K562 (cell line): ENCODE measurements around the gene FZD1. TPM values are rescaled to one million over a fixed set of nuclear protein-coding genes. Genes with fewer than 3 reads are reported as not detected.
A peak's percentile ranks its signal among the peaks of the same experiment; 100 is the strongest.

Experiments used
- BDP1 ChIP-seq: IDR thresholded peaks from 3 replicates; pipeline ENCODE4 v1.6.1; 2011; ENCODE audit not compliant: insufficient read length, insufficient read depth
- CREBBP ChIP-seq: IDR thresholded peaks from one replicate; pipeline ENCODE4 v1.6.1; 2012; ENCODE audit warnings: low read depth, mild to moderate bottlenecking, control low read depth, inconsistent platforms, low read length
- ESRRA ChIP-seq: fragments of 450-650 bp; IDR thresholded peaks from 2 replicates; pipeline ENCODE4 v1.6.1; 2014; ENCODE audit warnings: low read depth, mild to moderate bottlenecking, moderate library complexity, borderline replicate concordance
- FOXP1 ChIP-seq: sonication (generic); formaldehyde crosslinking; IDR thresholded peaks from 2 replicates; pipeline ENCODE4 v1.8.0; 2022; ENCODE audit warnings: mild to moderate bottlenecking, missing genetic modification reagents
- GTF2F1 ChIP-seq: IDR thresholded peaks from 2 replicates; pipeline ENCODE4 v1.6.1; 2011; ENCODE audit warnings: low read depth, low read length, improper control_type of control experiment
- ILK ChIP-seq: fragments of 450-650 bp; IDR thresholded peaks from 2 replicates; pipeline ENCODE4 v1.6.1; 2016; ENCODE audit warnings: missing genetic modification characterization, low read depth, mild to moderate bottlenecking, missing compliant biosample characterization, moderate library complexity, borderline replicate concordance
- KDM4B ChIP-seq, 2 experiments: fragments of 450-650 bp in 1 of 2; sonication (generic) in 1 of 2; IDR thresholded peaks; 2 replicates each; pipeline ENCODE4 v1.6.1; 2016 to 2017; ENCODE audit warnings: borderline replicate concordance in 2 of 2, antibody characterized with exemption in 1 of 2, low read depth in 1 of 2, mild to moderate bottlenecking in 1 of 2
- MTA2 ChIP-seq: fragments of 450-650 bp; IDR thresholded peaks from 2 replicates; pipeline ENCODE4 v1.6.1; 2016; ENCODE audit warnings: low read depth
- NCOA2 ChIP-seq, 2 experiments: fragments of 450-650 bp; IDR thresholded peaks; 2 replicates each; pipeline ENCODE4 v1.6.1; 2018; ENCODE audit warnings: mild to moderate bottlenecking in 2 of 2, moderate library complexity in 1 of 2; ENCODE audit not compliant: partially characterized antibody in 2 of 2
- RNF2 ChIP-seq: sonication (generic); IDR thresholded peaks from 2 replicates; pipeline ENCODE4 v1.6.1; 2016
- SRF ChIP-seq, 2 experiments: fragments of 250-450, 450-650 bp in 1 of 2; sonication (Bioruptor Pico) in 1 of 2; sonication (generic) in 1 of 2; formaldehyde crosslinking; IDR thresholded peaks; 2 replicates each; pipeline versions ENCODE4 v1.5.0 to v1.5.1; 2020 to 2022; ENCODE audit warnings: mild to moderate bottlenecking in 1 of 2, missing genetic modification reagents in 1 of 2
- ZNF717 ChIP-seq: fragments of 250-450 bp; sonication (Bioruptor Pico); IDR thresholded peaks from 2 replicates; pipeline ENCODE4 v1.5.0; 2021
- polyA plus RNA-seq, 8 experiments: library from polyadenylated mRNA; depleted of rRNA in 4 of 8; stranded (reverse) in 5 of 8; unstranded in 3 of 8; fragments of >200 nt; fragmentation: Nextera tagmentation in 2 of 8; fragmentation: Illumina TruSeq in 1 of 8; extraction: Ambion mirVana in 2 of 8; extraction: Trizol in 1 of 8; gene quantifications; 2 replicates each; pipeline versions ENCODE4 v1.2.1 to v1.2.3, GENCODE V29; 2011 to 2014; ENCODE audit warnings: inconsistent platforms in 1 of 8, missing spikeins in 1 of 8
- total RNA-seq, 7 experiments: library from RNA; depleted of rRNA in 6 of 7; stranded (reverse); fragments of >200 nt in 6 of 7; fragmentation: Illumina TruSeq in 2 of 7; extraction: Trizol in 2 of 7; gene quantifications; 2 replicates each; pipeline versions ENCODE4 v1.2.1 to v1.2.3, GENCODE V29; 2011 to 2021; ENCODE audit warnings: low replicate concordance in 1 of 7
- TF ChIP-seq, protein P1 (sequence below): sonication (generic); formaldehyde crosslinking; IDR thresholded peaks from 2 replicates; pipeline ENCODE4 v1.4.0; 2020; ENCODE audit warnings: mild to moderate bottlenecking, missing genetic modification reagents
- TF ChIP-seq, protein P2 (sequence below): sonication (generic); formaldehyde crosslinking; IDR thresholded peaks from 2 replicates; pipeline ENCODE4 v1.8.0; 2022; ENCODE audit warnings: missing genetic modification reagents, mild to moderate bottlenecking, borderline replicate concordance
- TF ChIP-seq, protein P3 (sequence below): fragments of 450-650 bp; IDR thresholded peaks from 2 replicates; pipeline ENCODE4 v1.6.1; 2018; ENCODE audit warnings: mild to moderate bottlenecking, low read depth; ENCODE audit not compliant: partially characterized antibody
- TF ChIP-seq, protein P4 (sequence below): fragments of 450-650 bp; IDR thresholded peaks from 2 replicates; pipeline ENCODE4 v1.6.1; 2016; ENCODE audit warnings: borderline replicate concordance
- TF ChIP-seq, protein P5 (sequence below): fragments of 250-450 bp; sonication (Bioruptor Pico); IDR thresholded peaks from 2 replicates; pipeline ENCODE4 v1.8.0; 2022; ENCODE audit warnings: moderate library complexity, mild to moderate bottlenecking, inconsistent platforms

FZD1 gene
- total and polyA plus RNA-seq, 9 of the 15 experiments (the other 6 are each of a cell fraction or from before 2014, with no cell fraction given), result 0.25 to 5.1 (median 1.8) TPM

DNA sequence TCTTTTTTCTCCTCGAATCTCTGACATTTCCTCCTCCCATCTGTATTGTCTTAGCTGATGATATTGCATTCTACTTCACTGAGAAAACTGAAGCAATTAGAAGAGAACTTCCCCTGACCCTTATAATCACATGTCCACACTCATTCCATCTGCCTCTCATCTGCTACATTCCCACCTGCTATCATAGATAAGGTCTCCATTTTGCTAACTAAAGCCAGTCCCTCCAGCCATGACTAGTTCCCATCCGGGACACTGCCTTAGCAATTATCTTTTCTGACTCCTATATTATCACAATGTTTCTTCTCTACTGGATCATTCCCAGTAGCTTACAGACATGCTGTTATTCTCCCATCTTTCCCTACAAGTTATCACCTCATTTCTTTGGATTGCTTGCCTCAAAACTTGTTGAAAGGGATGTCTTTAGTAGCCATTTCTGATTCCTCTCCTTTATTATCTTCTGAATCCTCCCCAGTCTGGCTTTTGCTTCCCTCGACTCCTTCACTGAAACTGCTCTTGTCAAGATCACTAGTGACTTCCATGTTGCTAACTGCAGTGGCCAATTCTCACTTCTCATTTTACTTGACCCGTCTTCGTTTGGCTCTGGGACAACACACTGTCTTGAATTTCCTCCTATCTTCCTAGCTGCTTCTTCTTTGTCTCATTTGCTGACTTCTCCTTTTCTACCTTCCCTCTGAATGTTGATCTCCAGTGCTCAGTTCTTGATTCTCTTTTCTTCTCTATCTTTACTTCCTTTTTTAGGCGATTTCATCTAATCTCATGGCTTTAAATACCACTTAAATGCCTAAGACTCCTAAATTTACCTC, 35.9 kb downstream of the FZD1 start (continued):
- TF ChIP-seq ESRRA (no peak), ZNF717 (CRISPR knock-in tag) (no peak), MTA2 (peak; percentile 99), KDM4B (IDR thresholded peaks at IDR 0.05; ENCODE audit: borderline replicate concordance in 2 of 2, low read depth in 1 of 2) (no peak), GTF2F1 (no peak), ILK (no peak), FOXP1 (no peak), RNF2 (peak; percentile 94), SRF (CRISPR knock-in tag; IDR thresholded peaks at IDR 0.05) (no peak), NCOA2 (IDR thresholded peaks at IDR 0.05; ENCODE audit: partially characterized antibody in 2 of 2) (peak; percentile 81 to 83), BDP1 (no peak), CREBBP (no peak)
- TF ChIP-seq, protein P1, sequence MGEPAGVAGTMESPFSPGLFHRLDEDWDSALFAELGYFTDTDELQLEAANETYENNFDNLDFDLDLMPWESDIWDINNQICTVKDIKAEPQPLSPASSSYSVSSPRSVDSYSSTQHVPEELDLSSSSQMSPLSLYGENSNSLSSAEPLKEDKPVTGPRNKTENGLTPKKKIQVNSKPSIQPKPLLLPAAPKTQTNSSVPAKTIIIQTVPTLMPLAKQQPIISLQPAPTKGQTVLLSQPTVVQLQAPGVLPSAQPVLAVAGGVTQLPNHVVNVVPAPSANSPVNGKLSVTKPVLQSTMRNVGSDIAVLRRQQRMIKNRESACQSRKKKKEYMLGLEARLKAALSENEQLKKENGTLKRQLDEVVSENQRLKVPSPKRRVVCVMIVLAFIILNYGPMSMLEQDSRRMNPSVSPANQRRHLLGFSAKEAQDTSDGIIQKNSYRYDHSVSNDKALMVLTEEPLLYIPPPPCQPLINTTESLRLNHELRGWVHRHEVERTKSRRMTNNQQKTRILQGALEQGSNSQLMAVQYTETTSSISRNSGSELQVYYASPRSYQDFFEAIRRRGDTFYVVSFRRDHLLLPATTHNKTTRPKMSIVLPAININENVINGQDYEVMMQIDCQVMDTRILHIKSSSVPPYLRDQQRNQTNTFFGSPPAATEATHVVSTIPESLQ (CRISPR knock-in tag), result no peak
- TF ChIP-seq, protein P2, sequence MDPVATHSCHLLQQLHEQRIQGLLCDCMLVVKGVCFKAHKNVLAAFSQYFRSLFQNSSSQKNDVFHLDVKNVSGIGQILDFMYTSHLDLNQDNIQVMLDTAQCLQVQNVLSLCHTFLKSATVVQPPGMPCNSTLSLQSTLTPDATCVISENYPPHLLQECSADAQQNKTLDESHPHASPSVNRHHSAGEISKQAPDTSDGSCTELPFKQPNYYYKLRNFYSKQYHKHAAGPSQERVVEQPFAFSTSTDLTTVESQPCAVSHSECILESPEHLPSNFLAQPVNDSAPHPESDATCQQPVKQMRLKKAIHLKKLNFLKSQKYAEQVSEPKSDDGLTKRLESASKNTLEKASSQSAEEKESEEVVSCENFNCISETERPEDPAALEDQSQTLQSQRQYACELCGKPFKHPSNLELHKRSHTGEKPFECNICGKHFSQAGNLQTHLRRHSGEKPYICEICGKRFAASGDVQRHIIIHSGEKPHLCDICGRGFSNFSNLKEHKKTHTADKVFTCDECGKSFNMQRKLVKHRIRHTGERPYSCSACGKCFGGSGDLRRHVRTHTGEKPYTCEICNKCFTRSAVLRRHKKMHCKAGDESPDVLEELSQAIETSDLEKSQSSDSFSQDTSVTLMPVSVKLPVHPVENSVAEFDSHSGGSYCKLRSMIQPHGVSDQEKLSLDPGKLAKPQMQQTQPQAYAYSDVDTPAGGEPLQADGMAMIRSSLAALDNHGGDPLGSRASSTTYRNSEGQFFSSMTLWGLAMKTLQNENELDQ (CRISPR knock-in tag), result no peak
- TF ChIP-seq, protein P3, sequence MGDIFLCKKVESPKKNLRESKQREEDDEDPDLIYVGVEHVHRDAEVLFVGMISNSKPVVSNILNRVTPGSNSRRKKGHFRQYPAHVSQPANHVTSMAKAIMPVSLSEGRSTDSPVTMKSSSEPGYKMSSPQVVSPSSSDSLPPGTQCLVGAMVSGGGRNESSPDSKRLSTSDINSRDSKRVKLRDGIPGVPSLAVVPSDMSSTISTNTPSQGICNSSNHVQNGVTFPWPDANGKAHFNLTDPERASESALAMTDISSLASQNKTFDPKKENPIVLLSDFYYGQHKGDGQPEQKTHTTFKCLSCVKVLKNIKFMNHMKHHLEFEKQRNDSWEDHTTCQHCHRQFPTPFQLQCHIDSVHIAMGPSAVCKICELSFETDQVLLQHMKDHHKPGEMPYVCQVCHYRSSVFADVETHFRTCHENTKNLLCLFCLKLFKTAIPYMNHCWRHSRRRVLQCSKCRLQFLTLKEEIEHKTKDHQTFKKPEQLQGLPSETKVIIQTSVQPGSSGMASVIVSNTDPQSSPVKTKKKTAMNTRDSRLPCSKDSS, result no peak
- TF ChIP-seq, protein P4, sequence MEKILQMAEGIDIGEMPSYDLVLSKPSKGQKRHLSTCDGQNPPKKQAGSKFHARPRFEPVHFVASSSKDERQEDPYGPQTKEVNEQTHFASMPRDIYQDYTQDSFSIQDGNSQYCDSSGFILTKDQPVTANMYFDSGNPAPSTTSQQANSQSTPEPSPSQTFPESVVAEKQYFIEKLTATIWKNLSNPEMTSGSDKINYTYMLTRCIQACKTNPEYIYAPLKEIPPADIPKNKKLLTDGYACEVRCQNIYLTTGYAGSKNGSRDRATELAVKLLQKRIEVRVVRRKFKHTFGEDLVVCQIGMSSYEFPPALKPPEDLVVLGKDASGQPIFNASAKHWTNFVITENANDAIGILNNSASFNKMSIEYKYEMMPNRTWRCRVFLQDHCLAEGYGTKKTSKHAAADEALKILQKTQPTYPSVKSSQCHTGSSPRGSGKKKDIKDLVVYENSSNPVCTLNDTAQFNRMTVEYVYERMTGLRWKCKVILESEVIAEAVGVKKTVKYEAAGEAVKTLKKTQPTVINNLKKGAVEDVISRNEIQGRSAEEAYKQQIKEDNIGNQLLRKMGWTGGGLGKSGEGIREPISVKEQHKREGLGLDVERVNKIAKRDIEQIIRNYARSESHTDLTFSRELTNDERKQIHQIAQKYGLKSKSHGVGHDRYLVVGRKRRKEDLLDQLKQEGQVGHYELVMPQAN, result peak; percentile 61; the same call in 1 of the 2 replicates
- TF ChIP-seq, protein P5, sequence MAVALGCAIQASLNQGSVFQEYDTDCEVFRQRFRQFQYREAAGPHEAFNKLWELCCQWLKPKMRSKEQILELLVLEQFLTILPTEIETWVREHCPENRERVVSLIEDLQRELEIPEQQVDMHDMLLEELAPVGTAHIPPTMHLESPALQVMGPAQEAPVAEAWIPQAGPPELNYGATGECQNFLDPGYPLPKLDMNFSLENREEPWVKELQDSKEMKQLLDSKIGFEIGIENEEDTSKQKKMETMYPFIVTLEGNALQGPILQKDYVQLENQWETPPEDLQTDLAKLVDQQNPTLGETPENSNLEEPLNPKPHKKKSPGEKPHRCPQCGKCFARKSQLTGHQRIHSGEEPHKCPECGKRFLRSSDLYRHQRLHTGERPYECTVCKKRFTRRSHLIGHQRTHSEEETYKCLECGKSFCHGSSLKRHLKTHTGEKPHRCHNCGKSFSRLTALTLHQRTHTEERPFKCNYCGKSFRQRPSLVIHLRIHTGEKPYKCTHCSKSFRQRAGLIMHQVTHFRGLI (CRISPR knock-in tag), result no peak
